ENCODE measurements around the gene COTL1.

COTL1 gene

GRCh38 chr16:84582958-84583516, 34.8 kb downstream of the COTL1 start:
- TF ChIP-seq SIN3A (IDR thresholded peaks at IDR 0.05; ENCODE audit: borderline replicate concordance, insufficient read depth, low read length): no peak
- TF ChIP-seq TAF1 (IDR thresholded peaks at IDR 0.05; ENCODE audit: borderline replicate concordance, insufficient read depth, low read length): no peak
- no peak for TF ChIP-seq REST (IDR thresholded peaks at IDR 0.05; ENCODE audit: insufficient read depth in 1 of 2, low read depth in 2 of 2, low read length in 2 of 2)
- TF ChIP-seq POLR2AphosphoS5 (IDR thresholded peaks at IDR 0.05; ENCODE audit: low read depth, low read length): no peak
- TF ChIP-seq FOXP2 (optimal IDR thresholded peaks at IDR 0.05; ENCODE audit: borderline replicate concordance, extremely low read depth, extremely low read length, insufficient read depth): no peak

GRCh38 chr16:84581158-84581557, 36.7 kb downstream of the COTL1 start:
- no peak for TF ChIP-seq SIN3A (IDR thresholded peaks at IDR 0.05; ENCODE audit: borderline replicate concordance, insufficient read depth, low read length)
- no peak for TF ChIP-seq TAF1 (IDR thresholded peaks at IDR 0.05; ENCODE audit: borderline replicate concordance, insufficient read depth, low read length)
- no peak for TF ChIP-seq POLR2AphosphoS5 (IDR thresholded peaks at IDR 0.05; ENCODE audit: low read depth, low read length)
- no peak for TF ChIP-seq FOXP2 (optimal IDR thresholded peaks at IDR 0.05; ENCODE audit: borderline replicate concordance, extremely low read depth, extremely low read length, insufficient read depth)
- no peak for TF ChIP-seq REST (IDR thresholded peaks at IDR 0.05; ENCODE audit: insufficient read depth in 1 of 2, low read depth in 2 of 2, low read length in 2 of 2)

- TF ChIP-seq TAF1 (IDR thresholded peaks at IDR 0.05; ENCODE audit: borderline replicate concordance, insufficient read depth, low read length) (no peak), REST (IDR thresholded peaks at IDR 0.05; ENCODE audit: insufficient read depth in 1 of 2, low read depth in 2 of 2, low read length in 2 of 2) (no peak), FOXP2 (optimal IDR thresholded peaks at IDR 0.05; ENCODE audit: borderline replicate concordance, extremely low read depth, extremely low read length, insufficient read depth) (no peak), SIN3A (IDR thresholded peaks at IDR 0.05; ENCODE audit: borderline replicate concordance, insufficient read depth, low read length) (no peak), POLR2AphosphoS5 (IDR thresholded peaks at IDR 0.05; ENCODE audit: low read depth, low read length) (no peak)
Measured at GRCh38 chr16:84579936-84580335, 37.9 kb downstream of the COTL1 start.

- TF ChIP-seq POLR2AphosphoS5 (IDR thresholded peaks at IDR 0.05; ENCODE audit: low read depth, low read length): no peak
- TF ChIP-seq FOXP2 (optimal IDR thresholded peaks at IDR 0.05; ENCODE audit: borderline replicate concordance, extremely low read depth, extremely low read length, insufficient read depth): no peak
- no peak for TF ChIP-seq SIN3A (IDR thresholded peaks at IDR 0.05; ENCODE audit: borderline replicate concordance, insufficient read depth, low read length)
- TF ChIP-seq REST (IDR thresholded peaks at IDR 0.05; ENCODE audit: insufficient read depth in 1 of 2, low read depth in 2 of 2, low read length in 2 of 2): no peak
- no peak for TF ChIP-seq TAF1 (IDR thresholded peaks at IDR 0.05; ENCODE audit: borderline replicate concordance, insufficient read depth, low read length)
Measured at GRCh38 chr16:84578538-84579126, 39.2 kb downstream of the COTL1 start.
